Activated CD4-positive, alpha-beta T cell treated with anti-CD3 and anti-CD28 coated beads for 36 hours (primary cell): Measurements from ENCODE around the gene KMT5C. TPM values are rescaled to one million over a fixed set of nuclear protein-coding genes. Genes with fewer than 3 reads are reported as not detected.

Experiments used
- ATAC-seq: fragments of 200-7000 bp; cut with Tn5 transposase; one replicate; pipeline ENCODE4 v1.10.0; 2021; ENCODE audit warnings: mild to moderate bottlenecking, moderate library complexity
- CTCF ChIA-PET: fragments of 350-600 bp; sonication (Branson Sonifier 250); formaldehyde crosslinking; loops from one replicate; lab custom pipeline; 2021; ENCODE audit warnings: antibody characterized with exemption; lab: Charles Lee
- POLR2A ChIA-PET: fragments of 350-600 bp; sonication (Branson Sonifier 250); formaldehyde crosslinking; loops from one replicate; lab custom pipeline; 2021; ENCODE audit warnings: antibody characterized with exemption, inconsistent platforms; lab: Charles Lee
- DNase-seq: peaks from one replicate; pipeline ENCODE4 v3.0.0-alpha.2; 2020
- H3K27ac Mint-ChIP-seq: one replicate; pipeline ENCODE4 v1.8.0; 2021; ENCODE audit warnings: mixed read lengths
- H3K27me3 Mint-ChIP-seq: one replicate; pipeline ENCODE4 v1.8.0; 2021; ENCODE audit warnings: mixed read lengths
- H3K36me3 Mint-ChIP-seq: one replicate; pipeline ENCODE4 v1.8.0; 2021; ENCODE audit warnings: low read depth, mixed read lengths
- H3K4me1 Mint-ChIP-seq: one replicate; pipeline ENCODE4 v1.8.0; 2021; ENCODE audit warnings: mixed read lengths
- H3K4me3 Mint-ChIP-seq: one replicate; pipeline ENCODE4 v1.8.0; 2021; ENCODE audit warnings: mild to moderate bottlenecking, moderate library complexity, mixed read lengths
- H3K9me3 Mint-ChIP-seq: one replicate; pipeline ENCODE4 v1.8.0; 2021; ENCODE audit warnings: low read depth, mixed read lengths
- intact Hi-C, 2 experiments: fragments of 100-400 bp; cut with DNase I in 1 of 2; cut with micrococcal nuclease in 1 of 2; formaldehyde crosslinking; loops; one replicate each; pipeline versions ENCODE4 v1.14.2 to v1.15.1; 2022 to 2024; cut with DNase I, micrococcal nuclease
- total RNA-seq, 2 experiments: library from RNA; stranded (reverse); gene quantifications; one replicate each; pipeline ENCODE4 v1.2.3, GENCODE V29; 2021

KMT5C gene
- total RNA-seq, 2 experiments from 2014 or later: 27.5 to 32.3 TPM

DNA sequence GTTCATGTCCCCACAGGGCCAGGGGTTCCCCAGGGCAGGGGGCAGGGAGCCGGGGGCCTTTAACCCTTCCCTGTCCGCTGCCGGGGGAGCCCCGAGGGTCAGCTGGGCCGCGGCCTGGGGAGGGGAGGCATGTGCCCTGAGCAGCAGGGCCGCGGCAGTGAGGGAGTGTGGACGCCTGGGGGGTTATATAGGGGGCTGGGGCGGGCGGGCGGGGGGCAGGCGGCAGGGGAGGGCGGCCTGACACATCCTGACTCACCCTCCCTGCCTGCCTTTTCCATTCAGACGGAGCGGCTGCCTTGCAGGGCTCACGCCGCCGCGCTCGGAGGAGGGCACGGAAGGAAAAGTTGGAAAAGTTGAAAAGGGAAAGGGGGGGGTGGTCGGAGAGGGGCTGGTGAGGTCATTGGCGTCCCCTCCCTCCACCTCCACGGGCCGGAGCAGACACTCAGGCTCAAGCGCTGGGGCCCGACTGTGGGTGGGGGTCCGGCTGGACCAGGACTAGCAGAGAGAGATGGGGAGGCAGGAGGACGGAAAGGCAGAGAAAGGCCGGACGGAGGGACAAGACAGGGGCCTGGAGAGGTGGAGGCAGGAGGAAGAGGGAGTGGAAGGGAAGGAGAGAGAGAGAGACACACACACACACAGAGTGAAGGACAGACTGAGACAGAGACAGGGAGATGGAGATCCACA, 30.8 kb downstream of the KMT5C start, which contains the start of gene IL11:
IL11 (minus strand) TSS at position 159 of the 684 bp plus-strand sequence; CDS start at position 6, 153 bp downstream.
- H3K27me3 Mint-ChIP-seq: peaks cover 35% of the 10 kb centered on the region
- ChIA-PET POLR2A (no interaction called here), CTCF (no interaction called here)
- no peaks in the 10 kb centered on the region for H3K9me3 Mint-ChIP-seq
- ATAC-seq (no peak), DNase-seq (no peak)
- H3K4me3 Mint-ChIP-seq: peak within 1 kb of the TSS; percentile 58
- H3K36me3 Mint-ChIP-seq: no peaks in the 10 kb centered on the region
- no peak within 1 kb of the TSS for H3K27ac Mint-ChIP-seq
- H3K4me1 Mint-ChIP-seq: peaks cover 5% of the 10 kb centered on the region
- intact Hi-C loops: no loop called here

DNA sequence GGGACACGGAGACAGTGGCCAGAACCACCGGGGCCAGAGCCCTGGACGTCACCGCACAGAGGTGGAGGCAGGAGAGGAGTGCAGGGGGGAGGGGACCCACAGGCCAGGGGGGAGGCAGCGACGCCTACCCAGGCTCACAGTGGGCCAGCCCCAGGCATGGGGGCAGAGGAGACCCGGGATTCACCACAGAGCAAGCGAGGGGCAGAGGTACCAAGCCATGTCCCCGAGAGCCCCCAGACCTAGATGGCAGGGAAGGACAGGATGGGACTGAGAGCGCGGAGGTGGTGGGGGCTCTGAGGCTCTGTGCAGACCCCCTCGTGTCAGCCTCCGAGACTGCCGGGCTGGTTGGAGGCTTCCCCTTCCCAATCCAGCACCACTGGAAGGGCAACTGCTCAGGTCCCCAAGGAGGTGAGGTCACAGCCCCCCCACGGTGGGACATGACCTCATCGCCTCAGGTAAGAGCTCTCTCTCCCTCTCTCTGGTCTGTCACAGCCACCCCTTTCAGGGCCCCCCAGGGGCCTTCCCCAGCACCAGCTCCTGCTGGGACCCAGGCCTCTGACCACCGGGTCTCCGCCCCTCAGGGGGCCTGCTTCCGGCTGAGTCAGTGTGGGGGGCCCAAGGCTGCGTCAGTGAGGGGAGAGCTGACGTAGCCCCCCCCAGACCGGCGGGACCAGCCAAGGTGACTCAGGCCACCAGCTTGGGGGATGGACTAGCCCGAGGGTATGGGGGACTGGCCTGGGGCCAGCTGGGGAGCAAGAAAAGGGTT, 32.8 kb downstream of the KMT5C start:
- H3K36me3 Mint-ChIP-seq: no peaks in the 10 kb centered on the region
- POLR2A ChIA-PET: no interaction called here
- H3K4me1 Mint-ChIP-seq: peaks cover 5% of the 10 kb centered on the region
- ATAC-seq: no peak
- peaks cover 36% of the 10 kb centered on the region for H3K27me3 Mint-ChIP-seq
- intact Hi-C loops: no loop called here
- DNase-seq: peak; percentile 36
- H3K9me3 Mint-ChIP-seq: no peaks in the 10 kb centered on the region
- CTCF ChIA-PET: interaction anchor here (0.6 kb wide), 1 partner anchor 51 kb away, joined by 3 read pairs; no protein-coding TSS in a partner anchor
- H3K4me3 Mint-ChIP-seq: no peak overlapping the region
- H3K27ac Mint-ChIP-seq: no peak overlapping the region

DNA sequence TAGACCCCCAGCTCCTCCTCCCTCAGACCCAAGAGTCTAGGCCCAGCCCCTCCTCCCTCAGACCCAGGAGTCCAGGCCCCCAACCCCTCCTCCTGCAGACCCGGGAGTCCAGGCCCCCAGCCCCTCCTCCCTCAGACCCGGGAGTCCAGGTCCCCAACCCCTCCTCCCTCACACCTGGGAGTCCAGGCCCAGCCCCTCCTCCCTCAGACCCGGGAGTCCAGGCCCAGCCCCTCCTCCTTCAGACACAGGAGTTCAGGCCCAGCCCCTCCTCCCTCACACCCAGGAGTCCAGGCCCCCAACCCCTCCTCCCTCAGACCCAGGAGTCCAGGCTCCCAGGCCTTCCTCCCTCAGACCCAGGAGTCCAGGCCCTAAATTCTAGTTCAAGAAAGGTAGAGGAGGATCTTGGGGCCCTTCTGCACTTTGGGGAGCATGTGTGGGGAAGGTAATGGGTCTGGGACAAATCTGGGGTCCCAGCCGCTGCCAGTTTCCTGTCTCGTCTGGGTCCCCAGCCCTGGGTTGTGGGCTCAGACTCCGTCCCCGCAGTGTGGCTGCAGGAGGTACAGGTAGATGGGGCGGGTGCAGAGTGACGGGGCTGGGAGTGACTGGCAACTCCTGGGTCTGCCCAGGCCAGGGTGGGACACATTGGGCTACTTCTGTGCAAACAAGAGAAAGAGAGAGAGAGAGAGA, 33.8 kb downstream of the KMT5C start:
- ChIA-PET CTCF (interaction anchor here (0.6 kb wide), 1 partner anchor 52 kb away, joined by 3 read pairs; no protein-coding TSS in a partner anchor), POLR2A (no interaction called here)
- DNase-seq: no peak
- Mint-ChIP-seq H3K4me1 (peaks cover 5% of the 10 kb centered on the region), H3K36me3 (no peaks in the 10 kb centered on the region), H3K27me3 (peaks cover 29% of the 10 kb centered on the region), H3K27ac (no peak overlapping the region), H3K9me3 (no peaks in the 10 kb centered on the region), H3K4me3 (no peak overlapping the region)
- no peak for ATAC-seq
- intact Hi-C loops: no loop called here

DNA sequence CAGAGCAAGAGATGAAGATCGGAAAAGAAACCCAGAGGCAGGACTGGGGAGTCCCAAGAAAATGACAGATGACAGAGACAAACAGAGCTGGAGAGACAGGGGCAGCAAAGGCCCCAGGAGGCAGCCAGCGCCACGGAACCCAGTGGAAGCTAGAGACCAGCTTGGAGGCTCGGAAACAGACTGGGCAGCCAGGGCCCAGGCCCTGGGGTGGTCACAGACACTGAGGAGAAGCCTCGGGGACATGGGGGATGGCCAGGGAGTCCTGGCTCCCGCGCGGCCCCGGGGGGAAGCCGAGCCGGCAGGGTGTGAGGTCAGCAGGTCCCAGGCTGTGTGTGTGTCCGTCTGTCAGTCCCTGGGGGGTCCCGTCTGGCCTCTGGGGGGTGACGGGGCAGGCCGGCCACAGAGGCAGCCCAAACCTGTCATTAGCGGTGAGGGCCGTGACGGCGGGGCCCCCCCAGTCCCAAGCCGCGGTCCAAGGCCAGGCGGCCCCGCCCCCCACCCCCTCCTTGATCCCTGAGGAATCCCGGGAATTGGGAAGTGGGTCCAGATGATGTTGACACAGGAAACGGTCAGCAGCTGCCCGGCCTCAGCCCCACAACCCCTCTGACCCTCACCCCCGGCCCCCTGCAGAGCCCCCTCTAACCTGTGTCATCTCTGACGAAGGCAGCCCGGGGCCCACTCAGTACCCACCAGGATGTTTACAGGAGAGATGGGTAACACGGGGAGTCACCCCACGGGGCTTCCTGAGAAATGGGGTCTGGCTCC, 34.5 kb downstream of the KMT5C start:
- Mint-ChIP-seq H3K4me3 (no peak overlapping the region), H3K36me3 (no peaks in the 10 kb centered on the region), H3K27ac (no peak overlapping the region), H3K4me1 (peaks cover 5% of the 10 kb centered on the region), H3K27me3 (peaks cover 27% of the 10 kb centered on the region), H3K9me3 (no peaks in the 10 kb centered on the region)
- ChIA-PET POLR2A (no interaction called here), CTCF (no interaction called here)
- intact Hi-C loops: no loop called here
- no peak for ATAC-seq
- no peak for DNase-seq

DNA sequence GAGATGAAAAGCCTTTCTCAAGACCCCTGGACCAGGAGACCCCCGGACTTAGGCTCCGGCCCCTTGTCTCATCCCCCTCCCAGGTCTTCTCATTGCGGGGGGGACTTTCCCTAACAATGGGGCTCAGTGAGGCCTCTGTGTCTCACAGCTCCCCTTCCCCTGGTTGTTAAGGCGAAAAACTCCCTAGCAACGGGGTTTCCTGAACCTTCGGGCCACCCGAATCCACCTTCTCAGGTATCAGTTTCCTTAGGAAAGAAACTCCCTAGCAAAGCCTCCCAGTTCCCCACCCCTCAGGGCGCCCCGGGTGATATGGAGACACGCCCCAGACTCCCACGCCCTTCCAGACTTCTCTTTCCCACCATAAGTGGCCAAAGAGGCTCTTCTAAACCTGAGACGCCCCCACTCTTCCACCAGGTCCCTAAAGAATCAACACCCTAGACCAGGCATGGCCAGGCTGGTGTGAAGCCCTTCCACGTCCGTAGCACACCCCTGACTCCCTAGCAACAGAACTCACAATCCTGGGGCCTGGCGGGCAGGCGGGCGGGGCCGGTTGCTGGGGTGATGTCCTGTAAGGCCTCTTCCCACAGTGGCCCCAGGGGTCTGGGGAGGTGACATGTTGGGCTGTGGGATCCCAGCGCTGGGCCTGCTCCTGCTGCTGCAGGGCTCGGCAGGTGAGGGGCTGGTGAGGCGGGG, 36.7 kb downstream of the KMT5C start, which contains the start of gene TMEM190:
TMEM190 (plus strand) TSS at position 586 of the 693 bp plus-strand sequence; CDS start at position 614, 28 bp downstream.
- no peak within 1 kb of the TSS for H3K27ac Mint-ChIP-seq
- no peak for ATAC-seq
- H3K27me3 Mint-ChIP-seq: peaks cover 14% of the 10 kb centered on the region
- peaks cover under 1% of the 10 kb centered on the region for H3K4me1 Mint-ChIP-seq
- H3K36me3 Mint-ChIP-seq: peaks cover 3% of the 10 kb centered on the region
- no peak for DNase-seq
- ChIA-PET CTCF (interaction anchor here (0.5 to 0.9 kb wide), 2 partner anchors 54 to 70 kb away, joined by 3 read pairs; no protein-coding TSS in a partner anchor), POLR2A (no interaction called here)
- H3K9me3 Mint-ChIP-seq: no peaks in the 10 kb centered on the region
- intact Hi-C loops: no loop called here
- H3K4me3 Mint-ChIP-seq: no peak within 1 kb of the TSS

DNA sequence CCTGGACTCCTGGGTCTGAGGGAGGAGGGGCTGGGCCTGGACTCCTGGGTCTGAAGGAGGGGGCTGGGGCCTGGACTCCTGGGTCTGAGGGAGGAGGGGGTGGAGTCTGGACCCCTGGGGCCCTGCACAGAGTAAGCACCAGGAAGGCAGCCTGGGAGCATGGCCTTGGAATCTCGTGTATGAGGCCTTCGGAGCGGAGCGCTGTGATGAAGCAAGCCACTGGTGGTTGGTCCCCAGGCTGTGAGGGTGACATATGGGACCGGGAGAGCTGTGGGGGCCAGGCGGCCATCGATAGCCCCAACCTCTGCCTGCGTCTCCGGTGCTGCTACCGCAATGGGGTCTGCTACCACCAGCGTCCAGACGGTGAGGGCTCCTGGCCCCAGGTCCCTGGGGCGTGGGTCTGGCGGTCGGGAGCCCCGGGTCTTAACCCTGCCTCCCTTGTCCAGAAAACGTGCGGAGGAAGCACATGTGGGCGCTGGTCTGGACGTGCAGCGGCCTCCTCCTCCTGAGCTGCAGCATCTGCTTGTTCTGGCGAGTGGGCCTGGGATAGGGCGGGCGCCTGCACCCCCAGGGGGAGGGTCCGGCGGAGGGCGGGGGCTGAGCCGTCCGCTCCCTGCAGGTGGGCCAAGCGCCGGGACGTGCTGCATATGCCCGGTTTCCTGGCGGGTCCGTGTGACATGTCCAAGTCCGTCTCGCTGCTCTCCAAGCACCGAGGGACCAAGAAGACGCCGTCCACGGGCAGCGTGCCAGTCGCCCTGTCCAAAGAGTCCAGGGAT, 37.9 kb downstream of the KMT5C start:
- ChIA-PET POLR2A (no interaction called here), CTCF (no interaction called here)
- Mint-ChIP-seq H3K4me3 (no peak overlapping the region), H3K27ac (no peak overlapping the region), H3K36me3 (peaks cover 13% of the 10 kb centered on the region), H3K9me3 (no peaks in the 10 kb centered on the region), H3K27me3 (peaks cover 7% of the 10 kb centered on the region), H3K4me1 (peaks cover 11% of the 10 kb centered on the region)
- no peak for ATAC-seq
- intact Hi-C loops: no loop called here
- DNase-seq: no peak

DNA sequence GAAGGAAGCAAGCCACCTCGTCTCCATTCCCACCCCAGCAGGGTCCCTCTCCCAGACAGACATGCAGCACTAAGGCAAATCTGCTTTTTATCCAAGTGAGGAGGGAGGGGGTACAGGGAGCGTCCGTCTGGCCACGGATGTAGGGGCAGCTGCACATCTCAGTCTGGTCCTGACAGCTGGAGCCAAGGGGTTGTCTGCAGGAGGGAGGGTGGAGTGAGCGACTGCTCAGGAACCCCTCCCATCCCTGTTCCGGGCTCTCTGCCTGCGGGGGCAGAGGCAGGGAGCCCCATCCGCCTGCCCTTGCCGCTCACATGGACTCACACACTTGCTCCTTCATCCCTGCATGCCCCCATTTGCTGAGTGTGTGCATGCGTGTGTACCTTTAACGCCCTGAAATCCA, 39.5 kb downstream of the KMT5C start:
- Mint-ChIP-seq H3K4me1 (peaks cover 15% of the 10 kb centered on the region), H3K27me3 (peaks cover 2% of the 10 kb centered on the region), H3K27ac (no peak overlapping the region), H3K9me3 (no peaks in the 10 kb centered on the region), H3K4me3 (no peak overlapping the region), H3K36me3 (peaks cover 14% of the 10 kb centered on the region)
- CTCF ChIA-PET: no interaction called here
- ATAC-seq (no peak), DNase-seq (no peak)
- POLR2A ChIA-PET: no interaction called here
- intact Hi-C loops: no loop called here

DNA sequence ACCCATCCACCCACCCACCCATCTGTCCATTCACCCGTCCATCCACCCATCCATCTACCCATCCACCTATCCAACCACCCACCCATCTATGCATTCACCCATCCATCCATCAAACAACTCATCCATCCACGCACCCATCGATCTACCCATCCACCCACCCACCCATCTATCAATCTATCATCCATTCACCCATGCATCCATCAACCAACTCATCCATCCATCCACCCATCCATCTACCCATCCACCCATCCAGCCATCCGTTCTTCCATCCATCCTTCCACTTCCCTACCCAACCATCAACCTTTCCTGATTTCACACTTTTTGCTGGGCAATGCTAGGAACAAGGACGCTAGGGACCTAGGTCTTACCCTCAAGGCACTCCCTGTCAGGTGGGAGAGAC, 42.3 kb downstream of the KMT5C start:
- H3K9me3 Mint-ChIP-seq: no peaks in the 10 kb centered on the region
- no peak overlapping the region for H3K27ac Mint-ChIP-seq
- intact Hi-C loops: loop anchor here in 1 of 2 experiments (10.0 kb wide), 1 partner anchor 743 kb away; the partner anchor contains the start of gene ZNF787
- no peaks in the 10 kb centered on the region for H3K27me3 Mint-ChIP-seq
- no peak for ATAC-seq
- DNase-seq: no peak
- H3K36me3 Mint-ChIP-seq: peaks cover 28% of the 10 kb centered on the region
- peaks cover 22% of the 10 kb centered on the region for H3K4me1 Mint-ChIP-seq
- CTCF ChIA-PET: no interaction called here
- POLR2A ChIA-PET: no interaction called here
- H3K4me3 Mint-ChIP-seq: peak overlapping the region; percentile 85

DNA sequence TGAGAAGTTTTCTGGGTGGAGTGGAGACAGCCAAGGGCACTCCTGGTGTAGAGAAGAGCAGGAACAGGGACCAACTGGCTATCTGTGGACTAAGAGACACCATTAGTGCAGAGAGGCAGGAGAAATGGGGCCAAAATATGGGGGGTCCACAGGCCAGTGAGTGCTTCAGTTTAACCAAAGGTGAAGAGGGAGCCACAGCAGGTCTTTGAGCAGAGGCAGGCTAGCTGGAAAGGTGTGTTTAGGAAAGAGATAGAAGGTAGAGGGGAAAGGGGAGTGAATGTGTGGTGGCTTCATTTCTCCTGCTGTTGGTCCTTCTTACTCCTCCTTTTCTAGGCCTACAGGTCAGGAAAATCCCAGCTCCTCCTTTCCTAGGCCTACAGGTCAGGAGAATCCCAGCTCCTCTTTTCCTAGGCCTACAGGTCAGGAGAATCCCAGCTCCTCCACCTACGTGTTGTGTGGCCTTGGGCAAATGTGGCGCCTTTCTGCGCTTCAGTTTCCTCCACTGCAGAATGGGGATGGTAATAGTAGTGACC, 42.9 kb downstream of the KMT5C start:
- DNase-seq (no peak), ATAC-seq (no peak)
- Mint-ChIP-seq H3K36me3 (peaks cover 34% of the 10 kb centered on the region), H3K27me3 (no peaks in the 10 kb centered on the region), H3K27ac (peak overlapping the region; percentile 94), H3K9me3 (no peaks in the 10 kb centered on the region), H3K4me3 (peak overlapping the region; percentile 85), H3K4me1 (peaks cover 27% of the 10 kb centered on the region)
- ChIA-PET POLR2A (interaction anchor here (1.0 to 3.1 kb wide), 2 partner anchors 14 to 25 kb away, joined by 3 to 19 read pairs; partner anchors contain the start of gene UBE2S), CTCF (interaction anchor here (0.6 to 0.9 kb wide), 2 partner anchors 81 to 106 kb away, joined by 3 to 4 read pairs; no protein-coding TSS in a partner anchor)
- intact Hi-C loops: loop anchor here in 1 of 2 experiments (1.0 to 10.0 kb wide), 2 partner anchors 121 to 742 kb away; partner anchors contain the start of gene ZNF787
